Measurements from ENCODE around the gene SERPINA3.

GRCh38 chr14:94613720-94614644 is 1.8 kb downstream of the SERPINA3 start:
- TF ChIP-seq, protein P1, sequence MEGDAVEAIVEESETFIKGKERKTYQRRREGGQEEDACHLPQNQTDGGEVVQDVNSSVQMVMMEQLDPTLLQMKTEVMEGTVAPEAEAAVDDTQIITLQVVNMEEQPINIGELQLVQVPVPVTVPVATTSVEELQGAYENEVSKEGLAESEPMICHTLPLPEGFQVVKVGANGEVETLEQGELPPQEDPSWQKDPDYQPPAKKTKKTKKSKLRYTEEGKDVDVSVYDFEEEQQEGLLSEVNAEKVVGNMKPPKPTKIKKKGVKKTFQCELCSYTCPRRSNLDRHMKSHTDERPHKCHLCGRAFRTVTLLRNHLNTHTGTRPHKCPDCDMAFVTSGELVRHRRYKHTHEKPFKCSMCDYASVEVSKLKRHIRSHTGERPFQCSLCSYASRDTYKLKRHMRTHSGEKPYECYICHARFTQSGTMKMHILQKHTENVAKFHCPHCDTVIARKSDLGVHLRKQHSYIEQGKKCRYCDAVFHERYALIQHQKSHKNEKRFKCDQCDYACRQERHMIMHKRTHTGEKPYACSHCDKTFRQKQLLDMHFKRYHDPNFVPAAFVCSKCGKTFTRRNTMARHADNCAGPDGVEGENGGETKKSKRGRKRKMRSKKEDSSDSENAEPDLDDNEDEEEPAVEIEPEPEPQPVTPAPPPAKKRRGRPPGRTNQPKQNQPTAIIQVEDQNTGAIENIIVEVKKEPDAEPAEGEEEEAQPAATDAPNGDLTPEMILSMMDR (IDR thresholded peaks at IDR 0.05), result no peak
- no peak for TF ChIP-seq EP300 (IDR thresholded peaks at IDR 0.05)

Measured in ovary (tissue), 3 donors.